Measurements from ENCODE around the gene OR7C1.
"Not testable (repeated sequence)": the region's sequence is repeated elsewhere in the genome, so short reads cannot be mapped to it uniquely, and the experiment has no call there.

Gene OR7C1

DNA sequence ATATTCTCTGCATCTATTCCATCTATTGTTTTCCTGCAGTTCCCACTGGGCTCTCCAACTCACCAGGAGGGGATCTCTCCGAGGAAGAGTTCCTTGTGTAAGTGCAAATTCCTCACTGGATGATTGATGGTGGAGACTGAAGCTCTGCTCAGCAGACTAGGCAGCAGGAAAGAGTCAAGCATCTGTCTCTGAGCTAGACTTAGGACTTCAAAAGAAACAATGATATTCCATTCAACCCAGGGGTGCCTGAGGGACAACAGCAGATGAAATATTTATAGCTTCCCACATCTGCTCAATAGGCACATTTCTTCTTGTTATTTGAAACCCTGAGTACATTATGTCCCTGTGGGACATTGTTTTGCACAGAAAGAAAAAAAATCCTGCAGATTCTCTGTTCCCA is at the start of gene OR7C1, which contains the start of gene OR7A5:
OR7C1 (minus strand) TSS at position 175 of the 400 bp plus-strand sequence. CDS start 35,049 bp downstream, outside the sequence.
OR7A5 (minus strand) TSS at position 175 of the 400 bp plus-strand sequence. CDS start 6,944 bp downstream, outside the sequence.
- FAIRE-seq, result peak; percentile 35

DNA sequence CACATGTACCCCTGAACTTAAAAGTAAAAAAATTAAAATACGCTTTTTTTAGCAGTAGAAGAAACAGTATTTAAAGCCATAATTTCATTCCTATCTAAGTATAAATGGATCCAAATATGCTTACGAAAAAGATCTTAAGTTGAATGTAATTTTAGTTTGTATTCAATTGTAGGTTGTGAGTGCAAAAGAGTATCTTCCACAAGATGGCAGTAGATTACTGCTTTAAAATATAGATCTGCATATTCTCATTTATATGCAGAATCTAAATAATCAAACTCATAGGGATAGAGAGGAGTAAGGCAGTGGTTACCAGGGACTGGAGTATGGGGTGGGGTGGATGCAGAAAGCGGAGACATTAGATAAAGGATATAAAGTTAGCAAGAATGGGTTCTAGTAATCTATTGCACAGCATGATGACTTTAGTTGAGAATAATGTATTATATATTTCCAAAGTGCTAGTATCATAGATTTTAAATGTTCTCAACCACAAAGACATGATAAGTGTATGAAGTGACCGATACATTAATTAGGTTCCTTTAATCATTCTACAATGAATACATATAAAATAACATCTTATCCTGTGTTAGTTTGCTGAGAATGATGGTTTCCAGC is 36.7 kb upstream of the OR7C1 start:
- FAIRE-seq, result peak; percentile 55

DNA sequence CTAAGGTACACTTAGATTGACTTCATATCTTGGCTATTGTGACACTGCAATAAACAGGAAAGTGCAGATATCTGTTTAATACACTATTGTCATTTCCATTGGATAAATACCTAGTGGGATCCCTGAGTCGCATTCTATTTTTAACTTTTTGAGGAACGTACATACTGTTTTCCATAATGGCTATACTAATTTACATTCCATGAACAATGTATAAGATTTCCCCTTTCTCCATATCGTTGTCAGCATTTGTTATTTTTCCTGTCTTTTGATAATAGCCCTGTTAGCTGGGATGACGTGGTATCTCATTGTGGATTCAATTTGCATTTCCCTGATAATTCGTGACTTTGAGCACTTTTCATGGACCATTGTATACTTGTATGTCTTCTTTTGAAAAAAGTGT is 33.5 kb upstream of the OR7C1 start:
- no peak for FAIRE-seq

DNA sequence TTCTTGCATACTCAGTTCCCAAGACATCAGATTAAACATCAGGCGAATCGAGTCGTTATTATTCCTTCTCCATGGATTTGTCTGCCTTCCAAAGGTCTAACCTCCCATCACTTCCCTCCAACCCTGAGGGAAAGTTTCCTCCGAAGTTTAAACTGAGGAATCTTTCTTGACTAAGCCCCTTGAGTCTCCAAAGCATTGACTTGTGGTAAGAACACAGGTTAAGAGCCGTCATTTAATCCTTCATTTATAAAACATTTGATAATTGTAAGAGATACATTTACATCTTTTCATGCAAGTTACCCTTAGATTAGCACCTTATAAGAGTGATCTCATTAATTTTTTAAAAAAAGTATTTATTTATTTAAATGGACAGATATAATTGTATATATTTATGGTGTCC is 13.8 kb upstream of the OR7C1 start, which contains the start of gene OR7A10:
OR7A10 (minus strand) TSS at position 101 of the 400 bp plus-strand sequence. CDS start 7,045 bp downstream, outside the sequence.
- no peak for FAIRE-seq

DNA sequence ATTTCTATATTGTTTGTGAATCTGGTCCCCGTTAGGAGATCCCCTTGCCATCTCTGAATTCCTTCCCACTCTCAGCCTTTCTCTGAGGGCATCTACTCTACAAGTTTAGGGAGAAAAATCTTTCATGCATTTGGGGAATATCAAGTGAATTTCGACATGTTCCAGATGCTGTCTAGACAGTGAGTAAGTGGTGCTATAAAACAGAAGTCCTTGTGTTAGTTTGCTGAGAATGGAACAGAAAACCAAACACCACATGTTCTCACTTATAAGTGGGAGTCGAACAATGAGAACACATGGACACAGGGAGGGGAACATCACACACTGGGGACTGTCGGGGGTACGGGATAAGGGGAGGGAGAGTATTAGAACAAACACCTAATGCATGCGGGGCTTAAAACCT is 8.6 kb upstream of the OR7C1 start:
- peak; percentile 78 for FAIRE-seq

DNA sequence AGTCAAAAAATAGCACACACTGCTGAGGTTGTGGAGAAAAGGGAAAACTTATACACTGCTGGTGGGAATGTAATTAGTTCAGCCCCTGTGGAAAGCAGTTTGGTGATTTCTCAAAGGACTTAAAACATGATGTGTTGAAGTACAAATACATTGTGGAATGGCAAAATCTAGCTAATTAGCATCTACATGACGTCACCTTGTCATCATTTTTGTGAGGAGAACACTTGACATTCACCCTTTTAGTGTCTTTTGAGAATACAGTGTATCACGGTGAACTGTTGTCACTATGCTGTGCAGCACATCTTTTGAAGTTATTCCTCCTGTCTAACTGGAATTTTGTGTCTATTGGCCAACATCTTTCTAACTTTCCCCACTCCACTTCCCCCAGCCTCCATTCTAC is 8.2 kb upstream of the OR7C1 start:
- no peak for FAIRE-seq

DNA sequence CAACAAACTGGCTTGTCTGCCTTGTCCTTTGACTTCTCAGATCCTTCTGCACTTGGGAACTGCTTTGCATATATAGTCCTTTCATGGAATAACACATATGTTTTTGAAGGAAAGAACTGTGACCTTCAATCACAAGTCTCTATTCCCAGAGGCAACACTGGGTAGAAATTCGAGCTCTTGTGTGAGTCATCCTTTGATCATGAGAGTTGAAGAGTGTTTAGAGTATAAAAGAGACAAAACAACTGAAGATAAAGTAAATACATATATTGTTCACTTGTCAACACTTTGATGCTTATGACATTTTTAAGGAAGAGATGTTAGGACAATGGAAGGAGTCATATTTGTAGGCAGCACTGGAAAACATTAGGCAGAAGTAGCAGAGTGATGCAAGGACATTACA is 5.2 kb upstream of the OR7C1 start:
- FAIRE-seq, result no peak

DNA sequence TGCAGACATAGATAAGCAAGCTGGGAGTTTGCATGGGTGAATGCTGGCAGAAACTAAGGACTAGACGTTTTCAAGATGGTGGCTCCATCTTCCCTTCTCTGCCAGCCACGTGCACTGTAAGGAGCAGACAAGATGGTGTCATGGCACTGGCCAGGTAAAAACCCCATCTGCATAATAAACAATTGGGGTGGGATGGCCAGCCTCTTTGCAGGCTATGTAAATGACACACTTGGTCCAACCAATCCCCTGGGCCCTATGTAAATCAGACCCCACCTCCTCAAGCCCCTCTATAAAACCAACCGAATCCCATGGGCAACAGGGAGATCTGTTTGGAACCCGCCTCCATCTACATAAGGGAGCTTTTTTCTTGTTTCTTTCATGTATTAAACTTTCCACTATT is 2.4 kb upstream of the OR7C1 start:
- no peak for FAIRE-seq

DNA sequence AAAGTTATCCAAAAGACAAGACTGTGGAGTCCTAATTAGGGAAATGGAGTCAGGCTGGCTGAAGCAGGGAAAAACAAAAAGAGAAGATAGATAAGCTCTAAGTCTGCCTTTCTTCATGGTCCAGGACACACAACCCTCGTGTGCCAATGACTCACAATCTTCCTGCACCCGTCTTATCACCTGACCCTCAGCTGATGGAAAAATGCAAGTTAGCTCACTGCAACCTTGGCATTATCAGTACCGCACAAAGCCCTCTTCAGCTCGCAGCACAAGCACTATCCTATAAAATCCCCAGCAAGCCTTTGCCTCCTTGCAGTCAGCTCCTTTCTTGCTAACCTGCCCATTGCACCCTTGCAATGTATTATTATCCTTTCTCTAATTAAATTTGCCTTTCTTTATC is 4.3 kb downstream of the OR7C1 start:
- FAIRE-seq, result no peak

DNA sequence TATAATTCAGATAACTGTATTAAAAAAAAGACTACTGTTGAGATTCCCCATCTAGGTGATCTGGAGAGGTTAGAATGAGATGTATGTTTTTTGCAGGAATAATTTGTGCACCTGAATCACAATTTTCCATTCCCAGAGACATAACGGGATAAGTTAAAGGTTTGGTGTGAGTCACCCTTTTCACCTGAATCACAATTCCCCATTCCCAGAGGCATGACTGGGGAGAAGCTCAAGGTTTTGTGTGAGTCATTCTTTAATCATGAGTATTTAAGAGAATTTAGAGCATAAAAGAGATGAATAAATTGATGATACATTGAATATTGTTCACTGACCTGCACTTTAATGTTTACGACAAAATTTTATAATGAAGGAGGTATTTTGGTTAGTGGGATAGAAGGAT is 9.0 kb downstream of the OR7C1 start:
- no peak for FAIRE-seq

DNA sequence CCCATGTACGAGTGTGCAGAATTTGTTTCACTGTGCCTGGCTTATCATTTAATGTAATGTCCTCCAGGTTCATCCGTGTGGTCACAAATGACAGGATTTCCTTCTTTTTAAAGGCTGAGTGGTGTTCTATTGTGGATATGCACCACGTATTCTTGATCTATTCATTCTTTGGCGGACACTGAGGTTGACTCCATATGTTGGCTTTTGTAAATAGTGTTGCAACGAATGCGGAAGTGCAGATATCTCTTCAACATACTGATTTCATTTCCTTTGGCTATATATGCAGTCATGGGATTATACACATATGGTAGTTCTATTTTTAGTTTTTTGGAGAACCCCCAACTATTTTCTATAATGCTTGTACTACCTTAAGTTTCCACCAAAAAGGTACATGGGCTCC is 13.0 kb downstream of the OR7C1 start:
- FAIRE-seq, result no peak

DNA sequence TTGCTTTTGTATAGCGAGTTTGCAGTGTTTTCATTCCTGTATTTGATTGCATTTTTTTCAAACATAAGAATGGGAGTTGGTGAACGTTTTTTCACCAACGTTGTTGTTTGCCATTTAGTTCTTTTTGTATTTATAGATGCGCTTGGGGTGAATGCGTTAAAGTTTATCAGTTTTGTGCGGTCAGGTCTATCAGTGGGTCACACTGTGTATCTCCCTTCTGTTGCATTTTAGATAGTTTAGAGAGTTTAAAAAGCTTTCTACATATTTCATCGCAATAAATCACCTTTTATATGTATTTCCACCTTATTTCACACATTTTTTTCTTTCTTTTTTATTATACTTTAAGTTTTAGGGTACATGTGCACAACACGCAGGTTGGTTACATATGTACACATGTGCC is 16.4 kb downstream of the OR7C1 start:
- FAIRE-seq, result no peak

DNA sequence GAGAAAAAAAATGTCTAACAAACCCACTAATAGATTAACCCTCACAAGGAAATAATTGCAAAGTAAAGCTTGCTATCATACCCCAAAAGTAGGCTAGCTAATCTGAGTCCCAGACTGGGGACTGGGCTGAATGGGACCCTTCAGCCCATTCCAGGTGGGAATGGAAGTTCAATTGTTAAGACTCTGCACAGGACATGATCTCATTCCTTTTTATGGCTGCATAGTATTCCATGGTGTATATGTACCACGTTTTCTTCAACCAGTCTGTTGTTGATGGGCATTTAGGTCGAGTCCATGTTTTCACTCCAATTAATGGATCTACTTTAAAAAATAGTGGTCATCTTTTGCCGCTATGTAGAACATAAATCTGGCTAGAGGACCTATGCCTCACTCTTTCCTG is 17.9 kb downstream of the OR7C1 start:
- no peak for FAIRE-seq

DNA sequence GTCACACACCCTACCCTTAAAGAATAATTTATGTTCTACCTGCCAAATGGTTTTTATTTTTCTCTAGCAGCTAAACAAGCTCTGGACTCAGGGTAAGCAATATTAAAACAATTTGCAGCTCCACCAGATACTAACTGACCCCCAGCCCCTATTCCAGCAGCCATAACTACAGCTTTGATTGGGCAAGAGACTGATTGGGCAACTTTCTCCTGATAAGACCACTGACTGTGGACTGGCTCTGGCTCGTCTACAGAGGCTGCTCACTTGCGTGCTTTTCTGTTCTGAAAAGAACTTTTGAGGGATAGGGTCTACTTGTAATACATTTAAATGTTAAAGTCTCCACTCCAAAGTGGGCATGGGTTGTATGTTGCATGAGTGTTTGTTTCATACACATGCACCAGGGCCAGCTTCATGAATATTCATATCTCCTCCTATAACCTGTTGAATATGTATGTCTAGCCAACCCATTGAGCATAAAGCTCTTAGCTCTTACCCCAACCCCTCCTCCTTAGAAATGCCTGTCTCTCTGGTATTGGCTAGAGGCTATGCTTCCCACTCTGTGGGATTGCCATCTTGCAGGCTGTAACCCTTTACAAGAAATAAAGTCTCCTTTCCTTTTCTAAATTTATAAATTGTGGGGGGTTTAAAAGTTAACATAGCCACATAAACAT is 19.9 kb downstream of the OR7C1 start:
- no peak for FAIRE-seq

DNA sequence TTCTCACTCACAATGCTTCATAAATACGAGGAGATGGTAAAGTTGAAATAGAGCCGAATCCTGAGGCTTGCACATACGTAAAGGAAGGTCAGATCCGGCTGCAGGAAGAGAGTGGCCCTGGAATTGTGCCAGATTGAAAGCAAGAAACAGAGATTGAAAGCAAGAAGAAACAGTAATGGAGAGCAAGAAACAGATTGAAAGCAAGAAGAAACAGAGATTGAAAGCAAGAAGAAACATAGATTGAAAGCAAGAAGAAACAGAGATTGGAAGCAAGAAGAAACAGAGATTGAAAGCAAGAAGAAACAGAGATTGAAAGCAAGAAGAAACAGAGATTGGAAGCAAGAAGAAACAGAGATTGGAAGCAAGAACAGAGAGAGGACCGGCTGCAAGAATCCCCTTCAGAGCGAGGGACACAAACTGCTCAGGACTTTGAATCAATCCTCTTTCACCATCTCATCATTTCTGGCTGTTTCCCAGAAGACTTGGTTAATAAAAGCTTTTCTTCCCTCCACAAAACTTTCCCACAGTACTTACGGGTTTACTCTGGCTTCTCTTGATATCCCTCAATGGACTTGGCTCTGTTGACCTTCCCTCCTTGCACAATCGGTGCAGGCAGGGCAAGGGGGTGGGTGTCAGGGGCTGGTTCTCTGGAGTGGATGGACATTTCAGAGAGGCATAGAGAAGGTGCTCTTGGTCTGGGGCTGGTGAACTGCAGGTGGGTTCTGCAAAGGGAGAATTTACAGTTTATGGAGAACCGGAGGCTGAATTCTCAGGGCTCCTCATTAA is 25.5 kb downstream of the OR7C1 start:
- no peak for FAIRE-seq

DNA sequence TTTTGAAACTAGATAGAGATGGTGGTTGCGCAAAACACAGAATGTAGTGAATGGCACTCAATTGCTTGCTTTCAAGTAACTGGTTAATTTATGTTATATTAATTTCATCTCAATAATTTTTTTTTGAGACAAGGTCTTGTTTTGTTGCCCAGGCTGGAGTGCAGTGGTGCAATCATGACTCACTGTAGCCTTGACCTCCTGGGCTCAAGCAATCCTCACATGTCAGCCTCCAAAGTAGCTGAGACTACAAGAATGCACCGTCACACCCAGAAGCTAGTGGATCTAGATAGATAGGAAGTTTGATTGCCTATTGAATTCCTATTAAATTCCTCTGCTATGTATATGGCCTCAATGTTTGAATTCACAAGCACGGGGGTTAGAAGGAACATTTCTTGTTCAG is 30.2 kb downstream of the OR7C1 start:
- FAIRE-seq, result no peak

DNA sequence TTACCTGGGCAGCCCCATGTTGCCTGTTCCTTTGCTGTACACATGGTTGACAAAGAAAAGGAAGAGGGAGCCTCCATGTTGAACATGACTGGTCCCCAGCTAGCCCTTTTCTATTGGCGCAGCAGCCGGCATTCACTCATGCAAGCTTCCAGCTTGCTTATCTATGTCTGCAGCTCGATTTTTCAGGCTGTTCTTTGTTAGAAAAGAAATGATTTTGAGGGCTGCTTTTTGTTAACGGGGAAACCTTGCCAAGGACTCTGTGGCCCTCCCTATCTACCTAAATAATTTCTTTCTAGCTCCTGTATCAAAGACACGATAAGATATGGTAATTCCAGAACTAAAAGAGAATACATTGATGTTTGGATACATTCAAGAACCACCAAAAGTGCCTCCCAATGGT is 36.2 kb downstream of the OR7C1 start:
- no peak for FAIRE-seq

DNA sequence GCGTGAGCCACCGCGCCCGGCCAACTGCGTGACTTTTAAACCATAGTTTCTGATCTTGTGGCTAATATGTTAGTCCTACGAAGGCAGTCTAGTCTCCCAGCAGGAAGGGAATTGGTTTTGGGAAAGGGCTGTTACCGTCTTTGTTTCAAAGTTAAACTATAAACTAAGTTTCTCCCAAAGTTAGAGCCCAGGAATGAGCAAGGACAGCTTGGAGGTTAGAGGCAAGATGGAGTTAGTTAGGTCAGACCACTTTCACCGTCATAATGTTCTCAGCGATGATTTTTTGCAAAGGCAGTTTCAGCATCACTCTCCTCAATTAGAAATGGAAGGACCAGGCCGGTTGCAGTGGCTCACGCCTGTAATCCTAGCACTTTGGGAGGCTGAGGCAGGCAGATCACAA is 39.0 kb downstream of the OR7C1 start:
- FAIRE-seq, result no peak

DNA sequence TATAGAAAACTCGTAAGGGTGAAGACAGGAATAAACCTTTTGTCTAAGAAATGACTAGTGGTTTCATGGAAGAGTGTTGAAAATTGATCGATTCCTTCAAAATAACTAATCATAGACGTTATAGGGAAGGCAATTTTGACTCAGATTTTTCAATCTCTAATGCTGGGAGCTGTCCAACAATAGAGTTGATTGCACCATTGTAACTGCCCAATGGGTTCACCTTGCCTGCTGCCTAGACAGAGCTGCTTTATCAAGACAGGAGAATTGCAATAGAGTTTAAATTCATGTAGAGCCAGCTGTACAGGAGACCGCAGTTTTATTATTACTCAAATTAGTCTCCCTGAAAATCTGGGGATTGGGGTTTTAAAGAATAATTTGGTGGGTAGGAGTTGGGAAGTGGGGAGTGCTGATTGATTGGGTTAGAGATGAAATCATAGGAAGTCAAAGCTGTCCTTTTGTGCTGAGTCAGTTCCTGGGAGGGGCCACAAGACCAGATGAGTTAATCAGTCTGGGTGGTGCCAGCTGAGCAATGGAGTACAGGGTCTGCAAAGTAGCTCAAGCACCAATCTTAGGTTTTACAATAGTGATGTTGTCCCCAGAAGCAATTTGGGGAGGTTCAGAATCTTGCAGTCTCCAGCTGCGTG is 39.8 kb downstream of the OR7C1 start:
- FAIRE-seq, result no peak

DNA sequence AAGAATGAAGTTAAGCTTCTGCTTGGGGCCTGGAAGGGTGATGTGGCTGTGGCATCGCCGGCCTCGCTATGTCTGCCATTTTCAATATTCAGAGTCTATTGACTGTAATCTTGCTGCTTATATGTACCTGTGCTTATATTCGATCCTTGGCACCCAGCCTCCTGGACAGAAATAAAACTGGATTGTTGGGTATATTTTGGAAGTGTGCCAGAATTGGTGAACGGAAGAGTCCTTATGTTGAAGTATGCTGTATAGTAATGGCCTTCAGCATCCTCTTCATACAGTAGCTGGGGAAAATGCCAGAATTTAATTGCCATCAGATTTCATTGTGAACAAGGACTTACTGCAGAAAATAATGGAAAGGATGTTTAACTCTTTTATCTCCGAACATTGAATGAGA is 42.7 kb downstream of the OR7C1 start:
- not testable (repeated sequence) for FAIRE-seq

DNA sequence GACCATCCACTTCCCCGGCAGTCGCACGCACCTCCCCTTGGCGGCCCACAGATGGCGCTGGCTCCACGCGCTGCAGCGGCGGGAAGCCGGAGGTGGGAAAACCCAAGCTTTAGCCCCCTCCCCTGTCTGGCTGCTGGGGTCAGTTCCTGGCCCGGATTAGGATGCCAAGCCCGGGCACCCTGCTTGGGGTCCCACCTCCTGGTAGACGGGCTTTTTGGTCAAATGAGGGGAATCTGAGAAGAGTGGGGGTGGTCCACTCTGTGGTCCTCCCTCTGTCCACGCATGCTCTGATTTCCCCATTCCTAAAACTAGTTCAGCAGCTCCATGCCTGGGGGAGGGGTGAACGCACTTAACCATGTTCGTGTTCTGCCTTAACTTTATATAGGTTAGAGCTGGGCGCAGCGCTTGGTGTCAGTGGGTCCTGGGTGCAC is 48.5 kb downstream of the OR7C1 start:
- FAIRE-seq, result no peak

DNA sequence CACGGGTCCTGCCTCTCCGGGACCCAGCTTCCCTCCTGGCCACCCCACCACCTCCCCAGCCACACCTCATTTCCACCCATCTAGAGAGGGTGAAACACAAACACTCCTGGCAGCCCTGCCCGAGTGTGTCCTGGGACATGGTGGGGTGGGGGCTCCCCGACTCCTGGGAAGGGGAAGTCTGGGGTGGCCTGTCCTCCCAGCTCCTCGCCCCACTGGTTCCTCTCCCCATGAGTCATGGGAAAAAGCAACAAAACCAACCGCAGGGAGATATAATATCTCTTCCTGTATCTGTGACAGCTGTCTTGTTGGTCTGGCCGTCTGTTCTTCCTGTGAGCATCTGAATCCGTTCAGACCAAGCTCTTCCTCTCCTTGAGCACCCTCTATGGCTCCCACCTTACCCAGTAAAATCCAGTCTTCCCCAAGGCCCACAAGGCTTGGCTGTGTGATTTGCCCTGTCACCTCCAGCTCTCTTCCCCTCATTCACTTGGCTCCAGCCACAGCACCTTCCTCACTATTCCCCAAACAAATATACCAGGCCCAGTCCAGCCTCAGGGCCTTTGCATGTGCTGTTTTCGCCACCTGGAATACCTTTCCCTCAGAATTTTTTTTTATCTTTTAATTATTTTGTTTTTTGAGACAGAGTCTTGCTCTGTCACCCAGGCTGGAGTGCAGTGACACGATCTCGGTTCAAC is 49.7 kb downstream of the OR7C1 start:
- not testable (repeated sequence) for FAIRE-seq

DNA sequence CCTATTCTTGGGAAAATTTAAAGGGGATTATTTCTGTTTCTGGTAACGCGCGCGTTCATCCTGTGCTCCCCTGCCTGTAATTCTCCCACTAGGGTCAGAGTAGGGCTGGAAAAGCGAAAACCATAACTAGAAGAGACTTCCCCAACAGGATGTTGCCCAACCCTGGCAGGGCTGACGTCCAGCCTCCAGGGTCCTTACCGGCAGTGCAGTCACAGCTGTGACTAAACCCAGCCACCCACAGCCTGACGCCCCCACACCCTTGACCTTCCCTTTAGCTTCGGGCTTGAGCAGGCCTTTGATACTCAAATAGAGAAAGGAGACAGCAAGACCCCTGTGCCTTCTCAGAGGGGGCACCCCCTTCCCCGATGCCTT is 50.3 kb downstream of the OR7C1 start:
- FAIRE-seq, result not testable (repeated sequence)

Data from endometrium (tissue), 2 donors.